ENCODE results near the gene EDN1. TPM values are rescaled to one million over a fixed set of nuclear protein-coding genes. Genes with fewer than 3 reads are reported as not detected.

Gene EDN1
- total RNA-seq, 1 donor, result 2.2 TPM

GRCh38 chr6:12344961-12345693, 55.0 kb downstream of the EDN1 start:
- TF ChIP-seq CTCF (IDR thresholded peaks at IDR 0.05; ENCODE audit: insufficient read depth, low read depth, low read length), result no peak
- DNase-seq (ENCODE audit: low read depth), result no peak
- H3K4me3 ChIP-seq (ENCODE audit: low read depth, low read length), result no peak overlapping the region

- DNase-seq (ENCODE audit: low read depth), result no peak
- no peak overlapping the region for H3K4me3 ChIP-seq (ENCODE audit: low read depth, low read length)
- TF ChIP-seq CTCF (IDR thresholded peaks at IDR 0.05; ENCODE audit: insufficient read depth, low read depth, low read length), result no peak
These were observed 55.5 kb downstream of the EDN1 start for GRCh38 chr6:12345694-12346058.

Small RNAs within 50 kb of the gene (small RNA-seq; reads per million reads assigned to genes)
- gene SUMO2P12, result not detected
